ENCODE results near the gene SLC13A2.

Gene SLC13A2

GRCh38 chr17:28537219-28537610 lies 63.8 kb downstream of the SLC13A2 start:
- no peak for DNase-seq
- TF ChIP-seq GATA1 (IDR thresholded peaks at IDR 0.05; ENCODE audit: low read depth, low read length) = no peak
- TF ChIP-seq POLR2A (IDR thresholded peaks at IDR 0.05; ENCODE audit: low read length) = no peak

GRCh38 chr17:28538296-28538895 lies 65.0 kb downstream of the SLC13A2 start:
- no peak for DNase-seq
- no peak for TF ChIP-seq GATA1 (IDR thresholded peaks at IDR 0.05; ENCODE audit: low read depth, low read length)
- TF ChIP-seq POLR2A (IDR thresholded peaks at IDR 0.05; ENCODE audit: low read length) = no peak

GRCh38 chr17:28540231-28540630 lies 66.8 kb downstream of the SLC13A2 start:
- TF ChIP-seq GATA1 (IDR thresholded peaks at IDR 0.05; ENCODE audit: low read depth, low read length) (no peak), POLR2A (IDR thresholded peaks at IDR 0.05; ENCODE audit: low read length) (no peak)
- no peak for DNase-seq

- TF ChIP-seq POLR2A (IDR thresholded peaks at IDR 0.05; ENCODE audit: low read length) (no peak), GATA1 (IDR thresholded peaks at IDR 0.05; ENCODE audit: low read depth, low read length) (no peak)
- no peak for DNase-seq
These were observed 68.0 kb downstream of the SLC13A2 start for GRCh38 chr17:28541439-28541838.

- DNase-seq = no peak
- no peak for TF ChIP-seq POLR2A (IDR thresholded peaks at IDR 0.05; ENCODE audit: low read length)
- no peak for TF ChIP-seq GATA1 (IDR thresholded peaks at IDR 0.05; ENCODE audit: low read depth, low read length)
These were observed 71.1 kb downstream of the SLC13A2 start for GRCh38 chr17:28544402-28545140.

GRCh38 chr17:28545141-28545503 lies 71.7 kb downstream of the SLC13A2 start:
- DNase-seq = no peak
- TF ChIP-seq POLR2A (IDR thresholded peaks at IDR 0.05; ENCODE audit: low read length) = no peak
- no peak for TF ChIP-seq GATA1 (IDR thresholded peaks at IDR 0.05; ENCODE audit: low read depth, low read length)

- DNase-seq = no peak
- no peak for TF ChIP-seq GATA1 (IDR thresholded peaks at IDR 0.05; ENCODE audit: low read depth, low read length)
- no peak for TF ChIP-seq POLR2A (IDR thresholded peaks at IDR 0.05; ENCODE audit: low read length)
These were observed 72.5 kb downstream of the SLC13A2 start for GRCh38 chr17:28545787-28546415.

GRCh38 chr17:28547096-28547622 lies 73.7 kb downstream of the SLC13A2 start:
- no peak for DNase-seq
- TF ChIP-seq POLR2A (IDR thresholded peaks at IDR 0.05; ENCODE audit: low read length) (no peak), GATA1 (IDR thresholded peaks at IDR 0.05; ENCODE audit: low read depth, low read length) (no peak)
